ENCODE data around the gene CAB39.
"Not testable (repeated sequence)": the region's sequence is repeated elsewhere in the genome, so short reads cannot be mapped to it uniquely, and the experiment has no call there.

The CAB39 gene

GRCh38 chr2:230723363-230723762 lies 10.7 kb downstream of the CAB39 start:
- TF ChIP-seq FOXK2 (IDR thresholded peaks at IDR 0.05) (no peak), LEF1 (IDR thresholded peaks at IDR 0.05; ENCODE audit: borderline replicate concordance) (no peak), ARNT (IDR thresholded peaks at IDR 0.05) (no peak), FOXA1 (IDR thresholded peaks at IDR 0.05) (no peak), HDGF (IDR thresholded peaks at IDR 0.05; ENCODE audit: borderline replicate concordance) (no peak)
- POLR2A ChIA-PET: no interaction called here
- CTCF ChIA-PET: no interaction called here
- DNase-seq (ENCODE audit: extremely low spot score): no peak

DNA sequence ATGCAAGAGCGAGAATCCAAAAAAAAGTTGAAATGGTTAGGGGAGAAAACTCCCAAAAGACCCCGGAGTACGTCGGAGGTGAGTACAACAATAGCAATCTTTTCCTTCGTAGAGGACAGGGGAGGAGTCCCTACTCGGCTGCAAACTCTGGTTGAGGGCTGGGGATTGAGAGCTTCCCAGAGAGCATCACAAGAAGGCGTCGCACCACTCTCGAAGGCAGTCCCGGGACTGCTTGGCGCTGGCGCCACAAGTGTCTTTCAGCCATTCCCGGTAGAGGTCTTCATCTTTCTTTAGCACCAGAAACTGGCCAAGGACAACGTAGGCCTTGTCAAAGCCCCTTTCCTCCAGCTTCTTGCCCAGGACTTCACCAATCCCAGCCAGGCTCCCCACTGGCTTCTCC lies 12.3 kb downstream of the CAB39 start:
- CTCF ChIA-PET; POLR2A ChIA-PET; DNase-seq (ENCODE audit: extremely low spot score): not testable (repeated sequence)

DNA sequence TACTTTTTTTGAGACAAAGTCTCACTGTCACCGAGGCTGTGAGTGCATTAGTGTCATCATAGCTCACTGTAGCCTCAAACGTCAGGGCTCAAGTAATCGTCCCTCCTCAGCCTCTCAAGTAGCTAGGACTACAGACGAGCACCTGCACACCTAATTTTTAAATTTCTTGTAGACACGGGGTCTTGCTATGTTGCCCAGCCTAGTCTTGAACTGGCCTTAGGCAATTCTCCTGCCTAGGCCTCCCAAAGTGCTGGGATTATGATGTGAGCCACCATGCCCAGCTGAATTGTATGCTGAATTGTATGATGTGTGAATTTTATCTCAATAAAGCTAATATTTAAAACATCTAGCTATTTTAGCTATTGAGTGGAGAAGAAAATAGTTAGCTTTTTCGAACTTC lies 18.9 kb downstream of the CAB39 start:
- ChIA-PET CTCF (interaction anchor here (1.1 kb wide), 1 partner anchor 321 kb away, joined by 3 read pairs; no protein-coding TSS in a partner anchor), POLR2A (no interaction called here)
- TF ChIP-seq L3MBTL2 (conservative IDR thresholded peaks at IDR 0.05) (no peak), LEF1 (IDR thresholded peaks at IDR 0.05; ENCODE audit: borderline replicate concordance) (no peak), ELF4 (IDR thresholded peaks at IDR 0.05) (no peak), FOXM1 (IDR thresholded peaks at IDR 0.05; ENCODE audit: borderline replicate concordance) (no peak), NFRKB (IDR thresholded peaks at IDR 0.05) (no peak), ZNF384 (IDR thresholded peaks at IDR 0.05) (no peak), BHLHE40 (IDR thresholded peaks at IDR 0.05; ENCODE audit: borderline replicate concordance) (no peak), FOXK2 (IDR thresholded peaks at IDR 0.05) (no peak), TARDBP (IDR thresholded peaks at IDR 0.05) (no peak)
- DNase-seq (ENCODE audit: extremely low spot score): no peak

DNA sequence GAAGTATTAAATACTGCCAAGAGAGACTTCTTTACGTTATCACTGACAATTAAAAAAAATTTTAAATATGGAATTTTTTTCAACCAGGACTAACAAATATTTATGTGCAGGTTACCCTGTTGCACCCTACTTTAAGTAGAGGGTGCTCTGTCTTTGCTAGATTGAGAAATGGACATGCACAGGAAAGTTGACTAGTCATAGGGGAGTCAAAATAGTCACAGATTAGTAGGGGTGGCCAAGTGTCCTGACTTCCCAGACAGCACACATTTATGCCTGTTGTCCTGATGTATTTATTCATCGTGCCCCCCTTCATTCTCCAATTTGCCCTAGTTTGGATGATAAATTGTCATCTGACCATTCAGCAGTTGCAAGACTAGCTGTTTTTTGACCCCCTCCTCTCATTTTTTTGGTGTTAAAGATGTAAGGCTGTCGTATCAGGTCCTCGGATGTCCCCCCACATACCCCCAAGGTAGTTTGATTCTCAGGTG lies 20.3 kb downstream of the CAB39 start:
- ChIA-PET POLR2A (no interaction called here), CTCF (interaction anchor here (1.2 kb wide), 1 partner anchor 29 kb away, joined by 3 read pairs; no protein-coding TSS in a partner anchor)
- TF ChIP-seq L3MBTL2 (conservative IDR thresholded peaks at IDR 0.05) (no peak), LEF1 (IDR thresholded peaks at IDR 0.05; ENCODE audit: borderline replicate concordance) (no peak), ARNT (IDR thresholded peaks at IDR 0.05) (no peak), FOXK2 (IDR thresholded peaks at IDR 0.05) (no peak), CTBP1 (IDR thresholded peaks at IDR 0.05; ENCODE audit: borderline replicate concordance) (no peak), PKNOX1 (IDR thresholded peaks at IDR 0.05) (no peak), BHLHE40 (IDR thresholded peaks at IDR 0.05; ENCODE audit: borderline replicate concordance) (no peak), SUZ12 (IDR thresholded peaks at IDR 0.05) (no peak), HDGF (IDR thresholded peaks at IDR 0.05; ENCODE audit: borderline replicate concordance) (no peak), NFRKB (IDR thresholded peaks at IDR 0.05) (no peak), ZNF384 (IDR thresholded peaks at IDR 0.05) (no peak), ELF4 (IDR thresholded peaks at IDR 0.05) (no peak), FOXA1 (IDR thresholded peaks at IDR 0.05) (no peak), SP1 (IDR thresholded peaks at IDR 0.05) (no peak), TARDBP (IDR thresholded peaks at IDR 0.05) (no peak), FOXM1 (IDR thresholded peaks at IDR 0.05; ENCODE audit: borderline replicate concordance) (no peak)

DNA sequence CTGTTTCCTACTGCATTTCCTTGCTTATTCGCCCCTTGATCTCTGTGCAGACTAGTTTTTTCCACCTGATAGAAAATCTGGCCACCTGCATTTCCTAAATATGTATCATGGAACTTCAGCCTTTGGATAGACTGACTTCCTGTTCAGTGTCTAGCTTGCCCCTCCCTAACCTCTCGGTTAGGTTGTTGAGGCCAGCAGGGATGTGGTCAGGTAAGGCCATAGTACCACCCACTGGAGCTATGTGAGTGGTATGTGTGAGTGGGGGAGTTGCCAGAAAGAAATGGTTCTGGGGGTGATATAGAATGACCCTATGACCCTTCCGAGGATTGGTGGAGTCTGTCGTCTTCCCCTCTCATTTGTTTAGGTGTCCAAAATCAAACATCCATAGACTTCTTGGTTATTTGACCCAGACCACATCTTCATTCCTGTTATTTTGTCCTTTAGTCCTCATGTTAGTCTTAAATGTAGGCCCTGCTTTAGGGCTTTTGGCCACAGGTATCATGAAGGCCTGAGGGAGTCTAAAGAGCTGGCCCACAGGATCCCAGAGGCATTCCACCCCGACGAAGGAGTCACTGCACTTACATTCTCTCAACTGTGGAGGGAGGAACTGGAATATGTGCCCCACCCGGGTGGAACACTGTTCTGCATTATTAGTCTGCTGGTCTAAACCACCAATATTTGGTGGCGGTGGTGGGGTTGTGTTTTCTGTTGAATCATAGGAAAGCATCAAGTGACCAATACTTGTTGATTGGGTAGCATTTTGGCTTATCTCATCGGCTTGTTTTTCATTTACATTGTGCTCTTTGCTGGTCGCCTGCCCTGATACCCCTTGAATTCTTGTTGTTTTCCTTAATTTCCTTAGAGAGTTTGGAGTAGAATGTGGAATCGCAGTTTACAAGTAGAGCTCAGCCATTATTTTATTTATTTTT lies 21.9 kb downstream of the CAB39 start:
- POLR2A ChIA-PET: no interaction called here
- CTCF ChIA-PET: interaction anchor here (1.2 kb wide), 1 partner anchor 28 kb away, joined by 3 read pairs; no protein-coding TSS in a partner anchor
- TF ChIP-seq ZNF384 (IDR thresholded peaks at IDR 0.05): no peak
- no peak for TF ChIP-seq L3MBTL2 (conservative IDR thresholded peaks at IDR 0.05)
- no peak for TF ChIP-seq FOXK2 (IDR thresholded peaks at IDR 0.05)
- TF ChIP-seq CTBP1 (IDR thresholded peaks at IDR 0.05; ENCODE audit: borderline replicate concordance): no peak
- no peak for TF ChIP-seq SUZ12 (IDR thresholded peaks at IDR 0.05)
- TF ChIP-seq FOXM1 (IDR thresholded peaks at IDR 0.05; ENCODE audit: borderline replicate concordance): no peak
- no peak for TF ChIP-seq NFRKB (IDR thresholded peaks at IDR 0.05)
- DNase-seq (ENCODE audit: extremely low spot score): no peak

More for the DNA sequence above, 20.3 kb downstream of the CAB39 start:
- no peak for DNase-seq (ENCODE audit: extremely low spot score)

- DNase-seq (ENCODE audit: extremely low spot score): no peak
- POLR2A ChIA-PET: no interaction called here
- TF ChIP-seq ZNF384 (IDR thresholded peaks at IDR 0.05) (no peak), ELF4 (IDR thresholded peaks at IDR 0.05) (no peak), BHLHE40 (IDR thresholded peaks at IDR 0.05; ENCODE audit: borderline replicate concordance) (no peak)
- CTCF ChIA-PET: no interaction called here
Measured at GRCh38 chr2:230735884-230736283, 23.2 kb downstream of the CAB39 start.

- DNase-seq (ENCODE audit: extremely low spot score): no peak
- TF ChIP-seq TARDBP (IDR thresholded peaks at IDR 0.05): no peak
- no peak for TF ChIP-seq FOXA1 (IDR thresholded peaks at IDR 0.05)
- TF ChIP-seq ZNF384 (IDR thresholded peaks at IDR 0.05): no peak
- no peak for TF ChIP-seq PKNOX1 (IDR thresholded peaks at IDR 0.05)
- TF ChIP-seq ARNT (IDR thresholded peaks at IDR 0.05): no peak
- no peak for TF ChIP-seq NFRKB (IDR thresholded peaks at IDR 0.05)
- TF ChIP-seq L3MBTL2 (conservative IDR thresholded peaks at IDR 0.05): no peak
- TF ChIP-seq SP1 (IDR thresholded peaks at IDR 0.05): no peak
- TF ChIP-seq LEF1 (IDR thresholded peaks at IDR 0.05; ENCODE audit: borderline replicate concordance): no peak
- TF ChIP-seq FOXM1 (IDR thresholded peaks at IDR 0.05; ENCODE audit: borderline replicate concordance): no peak
- TF ChIP-seq FOXK2 (IDR thresholded peaks at IDR 0.05): no peak
- ChIA-PET CTCF (no interaction called here), POLR2A (no interaction called here)
Measured at GRCh38 chr2:230737300-230737699, 24.7 kb downstream of the CAB39 start.
